Endothelial cell of umbilical vein (primary cell): Measurements from ENCODE around the gene CRTC1. TPM values are rescaled to one million over a fixed set of nuclear protein-coding genes. Genes with fewer than 3 reads are reported as not detected.

ENCODE experiments used
- BruUV-seq: library from RNA; stranded (reverse); fragments of 400-500 nt; replicated peaks from 2 replicates; lab custom pipeline; 2021; lab: Mats Ljungman, UMichigan
- CTCF ChIA-PET: fragments of 300-600, 350-600 bp; sonication (Branson Sonifier 250); formaldehyde crosslinking; loops from one replicate; lab custom pipeline; 2021; ENCODE audit warnings: antibody characterized with exemption, inconsistent platforms; lab: Charles Lee
- POLR2A ChIA-PET: fragments of 300-600, 350-600 bp; sonication (Branson Sonifier 250); formaldehyde crosslinking; loops from one replicate; lab custom pipeline; 2021; ENCODE audit warnings: antibody characterized with exemption, inconsistent platforms; lab: Charles Lee
- DNase-seq: peaks from one replicate; pipeline ENCODE4 v3.0.0-alpha.2; 2011; ENCODE audit warnings: low read depth, low spot score
- FAIRE-seq: peaks from 2 replicates; lab custom pipeline; 2011; peaks lifted over from hg19 to GRCh38; lab: Jason Lieb, UNC
- H2AFZ ChIP-seq: 2 replicates; pipeline ENCODE4 v1.6.0; 2012; ENCODE audit warnings: low read depth, low read length, control low read depth, inconsistent platforms
- H3K27ac ChIP-seq: 2 replicates; pipeline ENCODE4 v1.5.1; 2011; ENCODE audit warnings: low read depth, mild to moderate bottlenecking, control low read depth, low read length, moderate library complexity; ENCODE audit not compliant: insufficient read depth
- H3K27me3 ChIP-seq, 2 experiments: 2 replicates each; pipeline versions ENCODE4 v1.6.0 to v1.6.1; 2011; ENCODE audit warnings: low read length in 2 of 2, mixed read lengths in 1 of 2; ENCODE audit not compliant: control insufficient read depth in 2 of 2, insufficient read depth in 2 of 2
- H3K36me3 ChIP-seq, 2 experiments: 2 replicates in 1 of 2; 3 replicates in 1 of 2; pipeline ENCODE4 v1.5.1; 2011; ENCODE audit warnings: low read length in 2 of 2, mild to moderate bottlenecking in 1 of 2, moderate library complexity in 1 of 2; ENCODE audit not compliant: control insufficient read depth in 2 of 2, insufficient read depth in 2 of 2; ENCODE audit errors: extremely low read depth in 1 of 2
- H3K4me1 ChIP-seq: 3 replicates; pipeline ENCODE4 v1.5.1; 2011; ENCODE audit warnings: mild to moderate bottlenecking, low read length; ENCODE audit not compliant: control insufficient read depth, insufficient read depth; ENCODE audit errors: extremely low read depth
- H3K4me2 ChIP-seq: 2 replicates; pipeline ENCODE4 v1.6.1; 2011; ENCODE audit warnings: low read length, control low read depth, mixed read lengths; ENCODE audit not compliant: insufficient read depth
- H3K4me3 ChIP-seq, 3 experiments: fragments of 200-600 bp in 1 of 3; sonication (generic), shearing (Covaris generic) in 1 of 3; replicated peaks in 1 of 3; 2 replicates each; pipeline ENCODE4 v1.5.1; 2011 to 2016; ENCODE audit warnings: control low read depth in 3 of 3, low read length in 3 of 3, mild to moderate bottlenecking in 2 of 3, inconsistent platforms in 1 of 3, low read depth in 1 of 3, moderate library complexity in 1 of 3; ENCODE audit not compliant: insufficient read depth in 1 of 3
- H3K79me2 ChIP-seq: 2 replicates; pipeline ENCODE4 v1.6.0; 2012; ENCODE audit warnings: low read length, inconsistent platforms; ENCODE audit not compliant: control insufficient read depth, insufficient read depth
- H3K9ac ChIP-seq: replicated peaks from 2 replicates; pipeline ENCODE3; 2011; ENCODE audit warnings: low read length, control low read depth; ENCODE audit not compliant: insufficient read depth; ENCODE audit errors: extremely low read depth
- H3K9me1 ChIP-seq: replicated peaks from 3 replicates; pipeline ENCODE4 v1.6.0; 2011; ENCODE audit warnings: mild to moderate bottlenecking, low read length; ENCODE audit not compliant: control insufficient read depth, insufficient read depth; ENCODE audit errors: extremely low read depth
- H3K9me3 ChIP-seq: replicated peaks from 2 replicates; pipeline ENCODE4 v1.5.1; 2012; ENCODE audit warnings: low read length, inconsistent platforms; ENCODE audit not compliant: control insufficient read depth, insufficient read depth
- H4K20me1 ChIP-seq: replicated peaks from 2 replicates; pipeline ENCODE3; 2011; ENCODE audit warnings: mild to moderate bottlenecking, low read length; ENCODE audit not compliant: control insufficient read depth, insufficient read depth; ENCODE audit errors: extremely low read depth
- EZH2 ChIP-seq: IDR thresholded peaks from 2 replicates; pipeline ENCODE4 v1.6.1; 2012; ENCODE audit warnings: borderline replicate concordance, low read depth, mild to moderate bottlenecking, moderate library complexity, low read length, inconsistent platforms; ENCODE audit not compliant: severe bottlenecking
- FOS ChIP-seq: IDR thresholded peaks from 2 replicates; pipeline ENCODE4 v1.6.1; 2011; ENCODE audit warnings: mild to moderate bottlenecking, low read length, moderate library complexity, borderline replicate concordance; ENCODE audit not compliant: insufficient read depth
- GATA2 ChIP-seq: IDR thresholded peaks from 2 replicates; pipeline ENCODE4 v1.7.0; 2011; ENCODE audit warnings: low read depth, mild to moderate bottlenecking, moderate library complexity, mixed read lengths, low read length; ENCODE audit not compliant: insufficient read length, insufficient read depth
- JUN ChIP-seq: IDR thresholded peaks from 2 replicates; pipeline ENCODE4 v1.6.1; 2011; ENCODE audit warnings: borderline replicate concordance, low read depth; ENCODE audit not compliant: insufficient read length, insufficient read depth
- MYC ChIP-seq: IDR thresholded peaks from one replicate; pipeline ENCODE4 v1.6.1; 2011; ENCODE audit warnings: mild to moderate bottlenecking, low read depth, low read length
- POLR2A ChIP-seq: IDR thresholded peaks from 2 replicates; pipeline ENCODE4 v1.6.1; 2012; ENCODE audit warnings: low read depth, mild to moderate bottlenecking, control low read depth, low read length
- POLR2AphosphoS5 ChIP-seq: IDR thresholded peaks from 2 replicates; pipeline ENCODE4 v1.6.1; 2012; ENCODE audit warnings: low read depth, mild to moderate bottlenecking, control low read depth, low read length, moderate library complexity; ENCODE audit not compliant: insufficient read depth
- dilution Hi-C: fragments of 300-500 bp; cut with MboI; formaldehyde crosslinking; loops from one replicate; pipeline ENCODE4 v1.15.0; 2019; ENCODE audit warnings: low sequenced_read_pairs; ENCODE audit not compliant: extremely low pct_ligation_motif_present
- intact Hi-C: fragments of 100-400 bp; cut with micrococcal nuclease; formaldehyde crosslinking; loops from one replicate; pipeline ENCODE4 v1.10.0; 2022
- polyA plus RNA-seq, 4 experiments: library from polyadenylated mRNA; depleted of rRNA in 3 of 4; stranded (reverse) in 3 of 4; unstranded in 1 of 4; fragments of >200 nt; gene quantifications; 2 replicates each; pipeline versions ENCODE4 v1.2.1 to v1.2.3, GENCODE V29; 2011 to 2012; ENCODE audit warnings: missing spikeins in 1 of 4
- total RNA-seq: library from RNA; stranded (reverse); gene quantifications from 2 replicates; pipeline ENCODE4 v1.2.3, GENCODE V29; 2021
- TF ChIP-seq, protein P1 (sequence below), 2 donors: IDR thresholded peaks; 1 replicate in 1 of 2; 2 replicates in 1 of 2; pipeline ENCODE4 v1.5.1; 2011; ENCODE audit warnings: low read length in 2 of 2, mild to moderate bottlenecking in 2 of 2, moderate library complexity in 2 of 2, control low read depth in 1 of 2, inconsistent platforms in 1 of 2, low read depth in 1 of 2; ENCODE audit not compliant: insufficient read depth in 1 of 2; ENCODE audit errors: extremely low read depth in 1 of 2
- TF ChIP-seq, protein P2 (sequence below): IDR thresholded peaks from 2 replicates; pipeline ENCODE4 v1.6.1; 2011; ENCODE audit not compliant: insufficient read depth, insufficient read length

Gene CRTC1
- total and polyA plus RNA-seq, 2 donors (not counting 3 experiments of a cell fraction or from before 2014, with no cell fraction given) = 4.2 to 11.4 TPM

DNA sequence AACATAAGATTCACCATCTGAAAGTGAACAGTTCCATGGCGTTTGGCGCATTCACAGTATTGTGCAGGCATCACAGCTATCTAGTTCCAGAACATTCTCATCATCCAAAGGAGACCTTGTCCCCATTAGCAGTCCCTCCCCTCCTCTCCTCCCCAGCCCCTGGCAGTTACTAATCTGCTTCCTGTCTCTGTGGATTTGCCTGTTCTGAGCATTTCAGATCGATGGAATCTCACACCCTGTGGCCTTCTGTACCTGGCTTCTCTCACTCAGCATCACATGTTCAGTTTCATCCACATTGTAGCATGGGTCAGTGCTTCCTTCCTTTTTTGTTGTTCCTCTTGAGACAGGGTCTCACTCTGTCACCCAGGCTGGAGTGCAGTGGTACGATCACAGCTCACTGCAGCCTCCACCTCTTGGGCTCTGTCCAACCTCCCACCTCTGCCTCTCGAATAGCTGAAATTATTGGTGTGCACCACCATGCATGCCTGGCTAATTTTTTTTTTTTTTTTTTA is 34.6 kb downstream of the CRTC1 start:
- Histone ChIP-seq H3K4me3 (no peak overlapping the region), H3K9me1 (no peaks in the 10 kb centered on the region), H3K79me2 (no peaks in the 10 kb centered on the region), H3K4me2 (no peak overlapping the region), H3K27ac (no peak overlapping the region), H2AFZ (no peak overlapping the region), H3K27me3 (no peaks in the 10 kb centered on the region), H3K4me1 (no peaks in the 10 kb centered on the region), H4K20me1 (no peaks in the 10 kb centered on the region), H3K36me3 (no peaks in the 10 kb centered on the region), H3K9ac (no peak overlapping the region), H3K9me3 (no peaks in the 10 kb centered on the region)
- POLR2A ChIA-PET = no interaction called here
- dilution Hi-C loops = no loop called here
- CTCF ChIA-PET = interaction anchor here (0.9 kb wide), 1 partner anchor 129 kb away, joined by 3 read pairs; no protein-coding TSS in a partner anchor
- FAIRE-seq (no peak), DNase-seq (no peak)
- intact Hi-C loops = no loop called here
- TF ChIP-seq POLR2A = no peak
- TF ChIP-seq, protein P1, sequence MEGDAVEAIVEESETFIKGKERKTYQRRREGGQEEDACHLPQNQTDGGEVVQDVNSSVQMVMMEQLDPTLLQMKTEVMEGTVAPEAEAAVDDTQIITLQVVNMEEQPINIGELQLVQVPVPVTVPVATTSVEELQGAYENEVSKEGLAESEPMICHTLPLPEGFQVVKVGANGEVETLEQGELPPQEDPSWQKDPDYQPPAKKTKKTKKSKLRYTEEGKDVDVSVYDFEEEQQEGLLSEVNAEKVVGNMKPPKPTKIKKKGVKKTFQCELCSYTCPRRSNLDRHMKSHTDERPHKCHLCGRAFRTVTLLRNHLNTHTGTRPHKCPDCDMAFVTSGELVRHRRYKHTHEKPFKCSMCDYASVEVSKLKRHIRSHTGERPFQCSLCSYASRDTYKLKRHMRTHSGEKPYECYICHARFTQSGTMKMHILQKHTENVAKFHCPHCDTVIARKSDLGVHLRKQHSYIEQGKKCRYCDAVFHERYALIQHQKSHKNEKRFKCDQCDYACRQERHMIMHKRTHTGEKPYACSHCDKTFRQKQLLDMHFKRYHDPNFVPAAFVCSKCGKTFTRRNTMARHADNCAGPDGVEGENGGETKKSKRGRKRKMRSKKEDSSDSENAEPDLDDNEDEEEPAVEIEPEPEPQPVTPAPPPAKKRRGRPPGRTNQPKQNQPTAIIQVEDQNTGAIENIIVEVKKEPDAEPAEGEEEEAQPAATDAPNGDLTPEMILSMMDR (IDR thresholded peaks at IDR 0.05; ENCODE audit: extremely low read depth in 1 of 2, insufficient read depth in 1 of 2, low read depth in 1 of 2, low read length in 2 of 2) = no peak
- TF ChIP-seq, protein P2, sequence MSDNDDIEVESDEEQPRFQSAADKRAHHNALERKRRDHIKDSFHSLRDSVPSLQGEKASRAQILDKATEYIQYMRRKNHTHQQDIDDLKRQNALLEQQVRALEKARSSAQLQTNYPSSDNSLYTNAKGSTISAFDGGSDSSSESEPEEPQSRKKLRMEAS = no peak
- TF ChIP-seq JUN = no peak
- TF ChIP-seq MYC = no peak
- no peak for TF ChIP-seq EZH2
- TF ChIP-seq POLR2AphosphoS5 = no peak
- no peak for TF ChIP-seq FOS
- no peak for TF ChIP-seq GATA2
- no TSS peak for BruUV-seq
